GM12878 (cell line): ENCODE results near the gene SIKE1. TPM values are rescaled to one million over a fixed set of nuclear protein-coding genes. Genes with fewer than 3 reads are reported as not detected.
A peak's percentile ranks its signal among the peaks of the same experiment; 100 is the strongest.

Source experiments
- ASH2L ChIP-seq: fragments of 300-600, 200-600 bp; sonication (generic); IDR thresholded peaks from 2 replicates; pipeline ENCODE4 v1.6.1; 2017; ENCODE audit warnings: low read depth, mild to moderate bottlenecking, borderline replicate concordance
- BRCA1 ChIP-seq: IDR thresholded peaks from 2 replicates; pipeline ENCODE4 v1.6.1; 2011; ENCODE audit warnings: low read depth, low read length, improper control_type of control experiment
- CEBPB ChIP-seq, 2 experiments: fragments of 150-350 bp in 1 of 2; IDR thresholded peaks; 2 replicates each; pipeline ENCODE4 v1.6.1; 2012 to 2014; ENCODE audit warnings: low read depth in 2 of 2, low read length in 2 of 2, borderline replicate concordance in 1 of 2, inconsistent platforms in 1 of 2
- DPF2 ChIP-seq: fragments of 450-650 bp; IDR thresholded peaks from 2 replicates; pipeline ENCODE4 v1.6.1; 2017; ENCODE audit warnings: mild to moderate bottlenecking
- MEF2B ChIP-seq: fragments of 450-650 bp; IDR thresholded peaks from 2 replicates; pipeline ENCODE4 v1.6.1; 2018; ENCODE audit warnings: mild to moderate bottlenecking, moderate library complexity; ENCODE audit not compliant: partially characterized antibody, poor library complexity, severe bottlenecking
- MYC ChIP-seq: IDR thresholded peaks from 2 replicates; pipeline ENCODE4 v1.6.1; 2011; ENCODE audit warnings: mild to moderate bottlenecking, low read length, moderate library complexity, inconsistent platforms; ENCODE audit not compliant: insufficient read depth, insufficient replicate concordance, insufficient read length, severe bottlenecking
- NBN ChIP-seq: fragments of 450-650 bp; IDR thresholded peaks from 2 replicates; pipeline ENCODE4 v1.6.1; 2016
- NFYA ChIP-seq: IDR thresholded peaks from 2 replicates; pipeline ENCODE4 v1.6.1; 2011; ENCODE audit warnings: low read depth, mild to moderate bottlenecking, low read length, improper control_type of control experiment, borderline replicate concordance
- RB1 ChIP-seq: fragments of 450-650 bp; formaldehyde crosslinking; IDR thresholded peaks from 2 replicates; pipeline ENCODE4 v1.6.1; 2017; ENCODE audit warnings: mild to moderate bottlenecking, borderline replicate concordance
- SIN3A ChIP-seq: IDR thresholded peaks from 2 replicates; pipeline ENCODE4 v1.6.1; 2012; ENCODE audit warnings: low read depth, low read length, improper control_type of control experiment
- SP1 ChIP-seq: IDR thresholded peaks from one replicate; pipeline ENCODE4 v1.6.1; 2011; ENCODE audit warnings: low read depth, low read length
- SRF ChIP-seq, 2 experiments: IDR thresholded peaks; 2 replicates each; pipeline ENCODE4 v1.6.1; 2011; ENCODE audit warnings: low read depth in 2 of 2, low read length in 2 of 2, mild to moderate bottlenecking in 1 of 2, moderate library complexity in 1 of 2
- TCF3 ChIP-seq: IDR thresholded peaks from 2 replicates; pipeline ENCODE4 v1.6.1; 2012; ENCODE audit warnings: low read depth, mild to moderate bottlenecking, low read length, borderline replicate concordance; ENCODE audit not compliant: insufficient read depth
- ZNF384 ChIP-seq: IDR thresholded peaks from 2 replicates; pipeline ENCODE4 v1.6.1; 2012; ENCODE audit warnings: low read depth, mild to moderate bottlenecking, low read length, improper control_type of control experiment, borderline replicate concordance
- polyA plus RNA-seq, 11 experiments: library from polyadenylated mRNA; depleted of rRNA in 4 of 11; unstranded in 6 of 11; stranded (reverse) in 5 of 11; fragments of >200 nt; fragmentation: Nextera tagmentation in 4 of 11; fragmentation: Illumina TruSeq in 1 of 11; extraction: Ambion mirVana in 4 of 11; extraction: Trizol in 1 of 11; gene quantifications; 1 replicate in 1 of 11; 2 replicates in 10 of 11; pipeline versions ENCODE4 v1.2.1 to v1.2.3, GENCODE V29; 2011 to 2016; ENCODE audit warnings: inconsistent platforms in 2 of 11, missing spikeins in 2 of 11, low read depth in 1 of 11
- total RNA-seq, 4 experiments: library from RNA; depleted of rRNA in 3 of 4; stranded (reverse); fragments of >200 nt in 3 of 4; fragmentation: Illumina TruSeq in 1 of 4; extraction: Trizol in 1 of 4; gene quantifications; 2 replicates each; pipeline versions ENCODE4 v1.2.1 to v1.2.3, GENCODE V29; 2013 to 2021
- TF ChIP-seq, protein P1 (sequence below): fragments of 150-350 bp; IDR thresholded peaks from 2 replicates; pipeline ENCODE4 v1.6.1; 2014; ENCODE audit warnings: mild to moderate bottlenecking, low read depth, low read length
- TF ChIP-seq, protein P2 (sequence below): IDR thresholded peaks from 2 replicates; pipeline ENCODE4 v1.6.1; 2012; ENCODE audit warnings: low read depth, low read length, improper control_type of control experiment
- TF ChIP-seq, protein P3 (sequence below): fragments of 450-650 bp; IDR thresholded peaks from 2 replicates; pipeline ENCODE4 v1.6.1; 2017; ENCODE audit warnings: mild to moderate bottlenecking, low read depth, inconsistent platforms; ENCODE audit not compliant: poor library complexity, severe bottlenecking
- TF ChIP-seq, protein P4 (sequence below): fragments of 450-650 bp; IDR thresholded peaks from 2 replicates; pipeline ENCODE4 v1.6.1; 2017; ENCODE audit warnings: mild to moderate bottlenecking, moderate library complexity

Gene SIKE1
- total and polyA plus RNA-seq, 10 of the 15 experiments (the other 5 are each of a cell fraction or from before 2014, with no cell fraction given) = 10.4 to 67.0 (median 45.5) TPM

DNA sequence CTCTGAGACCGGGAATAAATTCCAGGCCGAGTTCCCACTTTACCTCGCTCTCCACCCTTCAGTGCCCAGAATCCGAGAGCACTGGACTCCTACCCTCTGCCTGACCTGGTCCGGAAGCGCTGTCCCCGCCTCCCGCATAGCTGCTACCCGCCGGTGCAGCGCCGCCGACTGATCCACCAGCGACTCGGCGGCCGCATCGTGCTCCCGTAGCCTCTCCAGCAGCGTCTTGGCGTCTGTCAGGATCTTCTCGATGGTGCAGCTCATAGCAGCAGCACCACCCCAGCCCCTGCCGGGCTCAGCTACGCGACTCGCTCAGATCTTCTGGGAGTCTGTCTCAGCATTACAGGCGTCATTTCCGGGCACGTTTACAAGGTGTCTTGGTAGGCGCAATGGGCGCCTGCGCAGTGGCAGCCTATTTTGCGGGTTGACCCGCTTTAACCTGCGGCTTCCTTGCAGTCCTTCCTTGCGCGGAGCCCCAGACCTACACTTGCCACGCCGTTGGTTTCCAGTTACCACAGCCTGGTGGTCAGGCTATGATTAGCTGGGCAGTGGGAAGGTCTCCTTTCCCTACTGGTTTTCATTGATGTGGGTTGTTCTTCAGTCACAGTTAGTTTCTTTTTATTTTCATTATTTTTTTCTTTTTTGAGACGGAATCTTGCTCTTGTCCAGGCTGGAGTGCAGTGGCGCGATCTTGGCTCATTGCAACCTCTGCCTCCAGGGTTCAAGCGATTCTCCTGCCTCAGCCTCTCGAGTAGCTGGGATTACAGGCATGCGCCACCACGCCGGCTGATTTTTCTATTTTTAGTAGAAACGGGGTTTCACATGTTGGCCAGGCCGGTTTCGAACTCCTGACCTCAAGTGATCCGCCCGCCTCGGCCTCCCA, at the start of gene SIKE1 (continued):
- TF ChIP-seq, protein P1, sequence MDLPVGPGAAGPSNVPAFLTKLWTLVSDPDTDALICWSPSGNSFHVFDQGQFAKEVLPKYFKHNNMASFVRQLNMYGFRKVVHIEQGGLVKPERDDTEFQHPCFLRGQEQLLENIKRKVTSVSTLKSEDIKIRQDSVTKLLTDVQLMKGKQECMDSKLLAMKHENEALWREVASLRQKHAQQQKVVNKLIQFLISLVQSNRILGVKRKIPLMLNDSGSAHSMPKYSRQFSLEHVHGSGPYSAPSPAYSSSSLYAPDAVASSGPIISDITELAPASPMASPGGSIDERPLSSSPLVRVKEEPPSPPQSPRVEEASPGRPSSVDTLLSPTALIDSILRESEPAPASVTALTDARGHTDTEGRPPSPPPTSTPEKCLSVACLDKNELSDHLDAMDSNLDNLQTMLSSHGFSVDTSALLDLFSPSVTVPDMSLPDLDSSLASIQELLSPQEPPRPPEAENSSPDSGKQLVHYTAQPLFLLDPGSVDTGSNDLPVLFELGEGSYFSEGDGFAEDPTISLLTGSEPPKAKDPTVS = no peak
- 0 out of 2 replicates have a peak, but pooled peaks have one; percentile 54 for TF ChIP-seq SIN3A
- TF ChIP-seq DPF2 = 0 out of 2 replicates have a peak, but pooled peaks have one; percentile 45
- TF ChIP-seq, protein P2, sequence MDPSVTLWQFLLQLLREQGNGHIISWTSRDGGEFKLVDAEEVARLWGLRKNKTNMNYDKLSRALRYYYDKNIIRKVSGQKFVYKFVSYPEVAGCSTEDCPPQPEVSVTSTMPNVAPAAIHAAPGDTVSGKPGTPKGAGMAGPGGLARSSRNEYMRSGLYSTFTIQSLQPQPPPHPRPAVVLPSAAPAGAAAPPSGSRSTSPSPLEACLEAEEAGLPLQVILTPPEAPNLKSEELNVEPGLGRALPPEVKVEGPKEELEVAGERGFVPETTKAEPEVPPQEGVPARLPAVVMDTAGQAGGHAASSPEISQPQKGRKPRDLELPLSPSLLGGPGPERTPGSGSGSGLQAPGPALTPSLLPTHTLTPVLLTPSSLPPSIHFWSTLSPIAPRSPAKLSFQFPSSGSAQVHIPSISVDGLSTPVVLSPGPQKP = peak; percentile 78
- no peak for TF ChIP-seq NFYA
- TF ChIP-seq SP1 = peak; percentile 11
- 0 out of 2 replicates have a peak, but pooled peaks have one; percentile 21 for TF ChIP-seq TCF3
- TF ChIP-seq SRF (IDR thresholded peaks at IDR 0.05; ENCODE audit: low read depth in 2 of 2, low read length in 2 of 2) = no peak
- TF ChIP-seq, protein P3, sequence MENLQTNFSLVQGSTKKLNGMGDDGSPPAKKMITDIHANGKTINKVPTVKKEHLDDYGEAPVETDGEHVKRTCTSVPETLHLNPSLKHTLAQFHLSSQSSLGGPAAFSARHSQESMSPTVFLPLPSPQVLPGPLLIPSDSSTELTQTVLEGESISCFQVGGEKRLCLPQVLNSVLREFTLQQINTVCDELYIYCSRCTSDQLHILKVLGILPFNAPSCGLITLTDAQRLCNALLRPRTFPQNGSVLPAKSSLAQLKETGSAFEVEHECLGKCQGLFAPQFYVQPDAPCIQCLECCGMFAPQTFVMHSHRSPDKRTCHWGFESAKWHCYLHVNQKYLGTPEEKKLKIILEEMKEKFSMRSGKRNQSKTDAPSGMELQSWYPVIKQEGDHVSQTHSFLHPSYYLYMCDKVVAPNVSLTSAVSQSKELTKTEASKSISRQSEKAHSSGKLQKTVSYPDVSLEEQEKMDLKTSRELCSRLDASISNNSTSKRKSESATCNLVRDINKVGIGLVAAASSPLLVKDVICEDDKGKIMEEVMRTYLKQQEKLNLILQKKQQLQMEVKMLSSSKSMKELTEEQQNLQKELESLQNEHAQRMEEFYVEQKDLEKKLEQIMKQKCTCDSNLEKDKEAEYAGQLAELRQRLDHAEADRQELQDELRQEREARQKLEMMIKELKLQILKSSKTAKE = peak; percentile 11
- TF ChIP-seq, protein P4, sequence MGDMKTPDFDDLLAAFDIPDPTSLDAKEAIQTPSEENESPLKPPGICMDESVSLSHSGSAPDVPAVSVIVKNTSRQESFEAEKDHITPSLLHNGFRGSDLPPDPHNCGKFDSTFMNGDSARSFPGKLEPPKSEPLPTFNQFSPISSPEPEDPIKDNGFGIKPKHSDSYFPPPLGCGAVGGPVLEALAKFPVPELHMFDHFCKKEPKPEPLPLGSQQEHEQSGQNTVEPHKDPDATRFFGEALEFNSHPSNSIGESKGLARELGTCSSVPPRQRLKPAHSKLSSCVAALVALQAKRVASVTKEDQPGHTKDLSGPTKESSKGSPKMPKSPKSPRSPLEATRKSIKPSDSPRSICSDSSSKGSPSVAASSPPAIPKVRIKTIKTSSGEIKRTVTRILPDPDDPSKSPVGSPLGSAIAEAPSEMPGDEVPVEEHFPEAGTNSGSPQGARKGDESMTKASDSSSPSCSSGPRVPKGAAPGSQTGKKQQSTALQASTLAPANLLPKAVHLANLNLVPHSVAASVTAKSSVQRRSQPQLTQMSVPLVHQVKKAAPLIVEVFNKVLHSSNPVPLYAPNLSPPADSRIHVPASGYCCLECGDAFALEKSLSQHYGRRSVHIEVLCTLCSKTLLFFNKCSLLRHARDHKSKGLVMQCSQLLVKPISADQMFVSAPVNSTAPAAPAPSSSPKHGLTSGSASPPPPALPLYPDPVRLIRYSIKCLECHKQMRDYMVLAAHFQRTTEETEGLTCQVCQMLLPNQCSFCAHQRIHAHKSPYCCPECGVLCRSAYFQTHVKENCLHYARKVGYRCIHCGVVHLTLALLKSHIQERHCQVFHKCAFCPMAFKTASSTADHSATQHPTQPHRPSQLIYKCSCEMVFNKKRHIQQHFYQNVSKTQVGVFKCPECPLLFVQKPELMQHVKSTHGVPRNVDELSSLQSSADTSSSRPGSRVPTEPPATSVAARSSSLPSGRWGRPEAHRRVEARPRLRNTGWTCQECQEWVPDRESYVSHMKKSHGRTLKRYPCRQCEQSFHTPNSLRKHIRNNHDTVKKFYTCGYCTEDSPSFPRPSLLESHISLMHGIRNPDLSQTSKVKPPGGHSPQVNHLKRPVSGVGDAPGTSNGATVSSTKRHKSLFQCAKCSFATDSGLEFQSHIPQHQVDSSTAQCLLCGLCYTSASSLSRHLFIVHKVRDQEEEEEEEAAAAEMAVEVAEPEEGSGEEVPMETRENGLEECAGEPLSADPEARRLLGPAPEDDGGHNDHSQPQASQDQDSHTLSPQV = no peak
- no peak for TF ChIP-seq ASH2L
- 0 out of 2 replicates have a peak, but pooled peaks have one; percentile 71 for TF ChIP-seq RB1
- TF ChIP-seq CEBPB (IDR thresholded peaks at IDR 0.05; ENCODE audit: borderline replicate concordance in 1 of 2, low read depth in 2 of 2, low read length in 2 of 2) = no peak
- TF ChIP-seq MEF2B = peak; percentile 21
- TF ChIP-seq MYC = peak; percentile 40
- TF ChIP-seq ZNF384 = no peak
- 0 out of 2 replicates have a peak, but pooled peaks have one; percentile 21 for TF ChIP-seq BRCA1
- TF ChIP-seq NBN = peak; percentile 90
